22Rv1 (cell line): Measurements from ENCODE around the gene IL2RA.

ENCODE experiments used
- ZFX ChIP-seq: fragments of 450-650 bp; IDR thresholded peaks from 2 replicates; pipeline ENCODE4 v1.6.1; 2017; ENCODE audit warnings: antibody characterized with exemption, borderline replicate concordance
- TF ChIP-seq, protein P1 (sequence below): fragments of 450-650 bp; IDR thresholded peaks from 2 replicates; pipeline ENCODE4 v1.5.1; 2017; ENCODE audit warnings: mild to moderate bottlenecking

DNA sequence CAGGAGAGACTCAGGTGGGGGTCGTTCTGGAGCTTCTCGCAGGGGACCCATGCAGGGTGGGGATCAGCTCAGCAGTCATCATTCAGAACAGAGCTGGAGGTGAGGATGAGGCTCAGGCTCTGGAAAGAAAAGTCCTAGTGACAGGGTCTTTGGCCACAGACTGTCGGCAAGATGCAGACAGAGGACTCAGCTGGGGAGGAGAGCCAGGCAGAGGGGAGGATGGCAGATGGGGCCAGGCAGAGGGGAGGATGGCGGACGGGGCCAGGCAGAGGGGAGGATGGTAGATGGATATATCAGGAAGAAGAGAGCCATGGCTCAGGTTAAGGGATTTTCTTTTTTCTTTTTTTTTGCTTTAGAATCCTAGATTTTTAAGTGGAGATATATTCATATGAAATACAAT lies 77.1 kb downstream of the IL2RA start:
- TF ChIP-seq, protein P1, sequence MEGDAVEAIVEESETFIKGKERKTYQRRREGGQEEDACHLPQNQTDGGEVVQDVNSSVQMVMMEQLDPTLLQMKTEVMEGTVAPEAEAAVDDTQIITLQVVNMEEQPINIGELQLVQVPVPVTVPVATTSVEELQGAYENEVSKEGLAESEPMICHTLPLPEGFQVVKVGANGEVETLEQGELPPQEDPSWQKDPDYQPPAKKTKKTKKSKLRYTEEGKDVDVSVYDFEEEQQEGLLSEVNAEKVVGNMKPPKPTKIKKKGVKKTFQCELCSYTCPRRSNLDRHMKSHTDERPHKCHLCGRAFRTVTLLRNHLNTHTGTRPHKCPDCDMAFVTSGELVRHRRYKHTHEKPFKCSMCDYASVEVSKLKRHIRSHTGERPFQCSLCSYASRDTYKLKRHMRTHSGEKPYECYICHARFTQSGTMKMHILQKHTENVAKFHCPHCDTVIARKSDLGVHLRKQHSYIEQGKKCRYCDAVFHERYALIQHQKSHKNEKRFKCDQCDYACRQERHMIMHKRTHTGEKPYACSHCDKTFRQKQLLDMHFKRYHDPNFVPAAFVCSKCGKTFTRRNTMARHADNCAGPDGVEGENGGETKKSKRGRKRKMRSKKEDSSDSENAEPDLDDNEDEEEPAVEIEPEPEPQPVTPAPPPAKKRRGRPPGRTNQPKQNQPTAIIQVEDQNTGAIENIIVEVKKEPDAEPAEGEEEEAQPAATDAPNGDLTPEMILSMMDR, result no peak
- no peak for TF ChIP-seq ZFX
